ENCODE measurements around the gene RPH3AL.
"Not testable (repeated sequence)": the region's sequence is repeated elsewhere in the genome, so short reads cannot be mapped to it uniquely, and the experiment has no call there.

GRCh38 chr17:201736-202135 lies 150.9 kb downstream of the RPH3AL start:
- TF ChIP-seq, protein P1, sequence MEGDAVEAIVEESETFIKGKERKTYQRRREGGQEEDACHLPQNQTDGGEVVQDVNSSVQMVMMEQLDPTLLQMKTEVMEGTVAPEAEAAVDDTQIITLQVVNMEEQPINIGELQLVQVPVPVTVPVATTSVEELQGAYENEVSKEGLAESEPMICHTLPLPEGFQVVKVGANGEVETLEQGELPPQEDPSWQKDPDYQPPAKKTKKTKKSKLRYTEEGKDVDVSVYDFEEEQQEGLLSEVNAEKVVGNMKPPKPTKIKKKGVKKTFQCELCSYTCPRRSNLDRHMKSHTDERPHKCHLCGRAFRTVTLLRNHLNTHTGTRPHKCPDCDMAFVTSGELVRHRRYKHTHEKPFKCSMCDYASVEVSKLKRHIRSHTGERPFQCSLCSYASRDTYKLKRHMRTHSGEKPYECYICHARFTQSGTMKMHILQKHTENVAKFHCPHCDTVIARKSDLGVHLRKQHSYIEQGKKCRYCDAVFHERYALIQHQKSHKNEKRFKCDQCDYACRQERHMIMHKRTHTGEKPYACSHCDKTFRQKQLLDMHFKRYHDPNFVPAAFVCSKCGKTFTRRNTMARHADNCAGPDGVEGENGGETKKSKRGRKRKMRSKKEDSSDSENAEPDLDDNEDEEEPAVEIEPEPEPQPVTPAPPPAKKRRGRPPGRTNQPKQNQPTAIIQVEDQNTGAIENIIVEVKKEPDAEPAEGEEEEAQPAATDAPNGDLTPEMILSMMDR (IDR thresholded peaks at IDR 0.05): not testable (repeated sequence)
- not testable (repeated sequence) for TF ChIP-seq POLR2A, EP300 (IDR thresholded peaks at IDR 0.05)
